DMS 273 (cell line): ENCODE measurements around the gene GJA5.
"Not testable (repeated sequence)": the region's sequence is repeated elsewhere in the genome, so short reads cannot be mapped to it uniquely, and the experiment has no call there.

Experiments
- DNase-seq: peaks from one replicate; lab custom pipeline; 2025; ENCODE audit not compliant: unreplicated experiment; lab: John Stamatoyannopoulos, UW

Gene GJA5

GRCh38 chr1:147734291-147734841, 26.0 kb downstream of the GJA5 start:
- DNase-seq: not testable (repeated sequence)

- no peak for DNase-seq
These were observed 31.1 kb downstream of the GJA5 start for GRCh38 chr1:147729315-147729714.

DNA sequence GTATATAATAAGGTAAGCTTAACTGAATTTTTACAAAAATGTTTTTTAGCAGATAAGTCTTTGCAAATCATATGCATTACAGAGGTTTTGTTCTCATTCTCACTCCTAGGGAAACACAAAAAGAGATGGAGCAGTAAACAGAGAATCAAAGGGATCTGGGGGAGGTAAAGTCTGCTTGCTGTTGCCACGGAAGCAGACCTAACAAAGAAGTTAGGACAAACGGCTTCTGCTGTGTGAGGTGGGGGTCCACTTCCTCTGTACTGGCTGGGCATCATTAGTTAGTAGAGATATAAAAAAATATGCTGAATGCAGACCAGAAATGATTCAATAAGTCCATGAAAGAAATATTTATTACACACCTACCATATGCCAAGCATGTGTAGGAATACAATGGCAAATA, 34.2 kb downstream of the GJA5 start:
- DNase-seq: no peak

GRCh38 chr1:147725685-147726084, 34.7 kb downstream of the GJA5 start:
- no peak for DNase-seq

- peak; percentile 73 for DNase-seq
These were observed 36.6 kb downstream of the GJA5 start for GRCh38 chr1:147723691-147724323.

DNA sequence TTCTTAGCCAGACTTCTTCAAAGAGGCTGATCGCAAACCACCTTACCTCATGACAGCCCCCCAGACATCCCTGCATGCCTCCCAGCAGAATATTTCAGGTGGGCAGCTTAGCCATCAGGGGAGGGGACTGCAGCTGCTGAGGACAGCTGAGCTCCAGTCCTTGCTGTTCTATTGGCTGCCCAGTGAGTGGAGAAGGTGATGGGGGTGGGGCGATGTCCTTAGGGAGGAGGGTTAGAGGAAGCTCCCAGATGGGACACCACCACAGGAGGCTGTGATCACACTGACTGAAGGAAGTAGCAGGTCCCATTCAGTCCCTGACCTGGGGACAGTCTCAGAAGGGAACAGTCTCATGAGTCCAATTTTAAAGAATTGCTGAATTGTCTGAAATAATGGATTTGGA, 38.3 kb downstream of the GJA5 start:
- no peak for DNase-seq

DNA sequence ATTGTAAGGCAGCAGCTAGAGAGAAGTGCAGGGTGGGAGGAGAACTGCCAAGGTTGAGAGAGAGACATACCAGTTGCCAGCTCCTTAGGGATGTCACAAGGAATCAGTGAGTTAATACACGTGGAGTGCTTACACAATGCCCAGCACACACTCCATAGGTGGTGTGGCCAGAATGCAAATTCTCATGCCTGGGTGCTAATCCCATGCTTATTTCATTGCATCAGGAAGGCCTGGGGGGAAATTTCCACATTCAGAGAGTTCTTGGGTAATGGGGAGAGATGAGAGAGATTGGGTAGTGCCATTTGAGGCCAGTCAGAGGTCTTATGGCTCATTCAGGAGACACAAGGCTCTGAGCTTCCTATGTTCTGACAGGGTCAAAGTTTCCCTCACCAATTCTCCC, 38.7 kb downstream of the GJA5 start:
- DNase-seq: no peak

DNA sequence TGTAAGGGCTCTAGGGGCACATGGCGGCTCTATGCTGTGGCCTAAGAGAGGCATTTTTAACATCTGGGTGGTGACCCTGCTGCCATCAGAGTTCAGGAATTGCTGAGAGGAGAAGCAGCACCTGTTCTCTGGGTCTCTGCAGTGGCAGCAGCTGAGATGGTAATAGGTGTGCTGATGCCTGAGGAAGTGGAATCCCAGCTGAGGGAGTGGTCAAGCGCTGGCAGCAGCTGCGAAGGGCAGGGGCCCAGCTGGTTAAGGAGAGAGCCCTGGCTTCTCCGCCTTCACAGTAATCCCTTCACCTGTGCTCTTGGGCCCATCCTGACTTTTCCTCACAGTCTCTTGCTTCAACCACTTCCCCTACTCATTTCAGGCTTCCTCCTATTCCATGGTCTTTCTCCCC, 39.8 kb downstream of the GJA5 start:
- DNase-seq: no peak

DNA sequence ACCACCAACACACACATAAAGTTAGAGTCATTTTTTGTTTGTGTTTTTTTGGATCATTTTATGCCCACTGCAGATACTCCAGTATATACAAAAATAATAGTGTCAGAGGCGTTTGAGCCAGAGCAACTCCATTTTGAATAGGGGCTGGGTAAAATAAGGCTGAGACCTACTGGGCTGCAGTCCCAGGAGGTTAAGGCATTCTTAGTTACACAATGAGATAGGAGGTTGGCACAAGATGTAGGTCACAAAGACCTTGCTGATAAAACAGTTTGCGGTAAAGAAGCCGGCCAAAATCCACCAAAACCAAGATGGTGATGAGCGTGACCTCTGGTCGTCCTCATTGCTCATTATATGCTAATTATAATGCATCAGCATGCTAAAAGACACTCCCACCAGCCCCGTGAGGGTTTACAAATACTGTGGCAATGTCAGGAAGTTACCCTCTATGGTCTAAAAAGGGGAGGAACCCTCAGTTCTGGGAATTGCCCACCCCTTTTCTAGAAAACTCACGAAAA, 40.6 kb downstream of the GJA5 start:
- no peak for DNase-seq

GRCh38 chr1:147719029-147719698, 41.2 kb downstream of the GJA5 start:
- DNase-seq: no peak

DNA sequence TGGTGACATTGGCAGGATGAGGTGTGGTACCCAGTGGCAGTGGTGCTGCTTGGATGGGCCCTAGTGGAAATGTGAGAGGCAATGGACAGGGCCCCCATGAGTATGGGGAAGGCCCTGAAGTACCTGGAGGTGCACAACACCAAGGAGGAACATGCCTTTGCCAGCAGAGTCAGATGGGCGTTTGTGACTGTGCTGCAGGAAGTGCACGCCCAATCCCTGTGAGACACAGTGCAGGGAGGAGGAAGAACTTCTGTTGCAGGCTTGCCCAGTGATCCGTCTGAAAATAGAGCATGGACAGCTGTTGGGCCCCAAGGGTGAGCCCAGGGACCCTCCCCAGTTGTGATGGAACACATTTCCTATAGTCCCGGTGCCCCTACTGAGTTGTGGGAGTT, 42.7 kb downstream of the GJA5 start:
- DNase-seq: no peak

GRCh38 chr1:147717051-147717705, 43.2 kb downstream of the GJA5 start:
- DNase-seq: no peak

DNA sequence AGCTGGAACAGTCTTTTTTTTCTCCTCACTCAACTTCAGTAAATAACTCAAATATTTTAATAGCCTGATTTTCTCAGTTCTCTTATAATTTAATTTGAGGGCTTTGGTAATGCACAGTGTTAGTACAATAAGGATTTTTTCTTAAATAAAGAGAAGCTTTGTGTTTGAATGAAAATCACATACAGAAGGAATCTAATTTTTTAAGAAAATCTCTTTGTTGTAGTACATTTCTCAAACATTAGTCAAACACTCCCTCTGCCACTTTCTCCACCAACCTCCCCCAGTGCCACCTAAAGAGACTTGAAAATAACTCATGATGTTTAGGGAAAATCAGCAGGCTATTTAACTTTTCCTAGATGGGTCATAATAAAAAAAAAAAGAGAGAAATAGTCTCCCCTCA, 47.8 kb downstream of the GJA5 start:
- no peak for DNase-seq
